NCI-H187 treated with DMSO at 0.1 percent for 48 hours (cell line): ENCODE results near the gene MLC1.

Experiments used
- DNase-seq: peaks from one replicate; lab custom pipeline; 2025; lab: John Stamatoyannopoulos, UW

MLC1 gene

DNA sequence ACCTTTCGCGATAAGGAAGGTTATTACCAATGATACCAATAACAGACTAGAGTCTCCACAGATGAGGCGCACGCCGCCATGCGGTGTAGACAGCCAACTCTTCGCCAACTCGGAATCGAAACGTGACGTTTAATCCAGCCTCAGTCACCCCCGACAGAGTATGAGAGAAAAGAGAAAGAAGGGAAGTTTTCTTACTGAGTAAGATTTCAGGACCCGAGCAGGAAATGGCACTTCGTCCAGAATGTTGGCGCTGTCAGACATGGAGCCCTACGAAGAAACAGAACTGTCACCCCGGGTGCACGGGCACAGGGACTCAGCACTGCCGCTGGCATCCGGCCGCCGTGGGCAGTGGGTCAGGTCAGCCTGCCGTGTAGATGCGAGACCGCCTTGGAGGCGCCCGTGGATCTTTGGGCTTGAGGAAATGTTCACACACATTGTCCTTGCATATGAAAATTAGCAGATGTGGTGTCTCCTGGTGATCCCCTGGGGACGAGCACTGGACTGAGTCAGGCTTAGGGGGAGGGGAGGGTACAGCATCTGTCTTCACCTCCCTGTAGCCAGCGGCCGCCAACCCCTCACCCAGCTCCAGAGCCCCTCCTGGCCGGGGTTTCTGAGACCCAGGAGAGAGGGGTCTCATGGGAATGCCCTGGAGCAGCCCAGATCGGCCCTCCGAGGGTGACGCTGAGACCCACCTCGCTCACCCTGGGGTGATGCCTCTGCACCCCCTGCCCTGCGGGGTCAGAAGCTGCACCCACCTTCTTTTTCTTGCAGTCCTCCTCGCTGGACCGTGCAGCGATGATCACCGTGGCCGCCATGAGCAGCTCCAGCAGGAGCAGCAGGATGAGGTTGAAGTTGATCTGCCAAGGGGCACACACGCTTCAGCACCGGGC, 8.3 kb downstream of the MLC1 start:
- DNase-seq = no peak

DNA sequence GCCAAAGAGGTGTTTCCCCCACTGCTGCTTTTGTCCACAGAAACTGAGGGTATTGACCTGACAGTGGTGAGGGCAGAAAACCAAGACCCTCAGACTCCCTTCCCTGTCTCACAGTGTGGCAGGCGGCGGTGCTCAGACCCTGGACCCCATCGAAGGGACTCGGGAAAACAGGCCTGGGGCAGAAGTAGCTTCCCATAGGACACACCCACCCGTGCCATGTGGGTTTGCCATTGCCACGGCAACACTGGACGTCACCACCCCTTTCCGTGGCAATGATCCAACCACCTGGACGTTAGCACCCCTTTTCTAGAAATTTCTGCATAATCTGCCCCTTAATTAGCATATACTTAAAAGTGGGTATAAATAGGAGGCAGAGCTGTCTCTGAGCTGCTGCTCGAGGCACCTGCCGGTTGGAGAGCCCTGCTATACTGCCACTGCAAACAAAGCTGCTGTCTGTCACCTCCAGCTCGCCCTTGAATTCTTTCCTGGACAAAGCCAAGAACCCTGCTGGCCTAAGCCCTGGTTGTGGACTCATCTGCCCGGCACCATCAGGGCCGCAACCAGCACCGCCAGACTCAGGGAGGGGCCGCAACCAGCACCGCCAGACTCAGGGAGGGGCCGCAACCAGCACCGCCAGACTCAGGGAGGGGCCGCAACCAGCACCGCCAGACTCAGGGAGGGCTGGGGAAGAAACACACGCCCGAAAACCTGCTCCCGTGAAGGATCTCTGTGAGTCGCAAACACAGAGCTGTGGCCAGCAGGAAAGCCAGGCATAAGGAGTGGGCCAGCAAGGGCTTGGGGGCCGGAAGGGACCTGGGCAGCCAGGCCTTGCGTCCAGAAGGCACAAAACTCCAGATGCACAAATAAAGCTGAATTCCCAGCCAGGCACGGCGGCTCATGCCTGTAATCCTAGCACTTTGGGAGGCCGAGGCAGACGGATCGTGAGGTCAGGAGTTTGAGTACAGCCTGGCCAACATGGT, 10.4 kb downstream of the MLC1 start:
- no peak for DNase-seq

DNA sequence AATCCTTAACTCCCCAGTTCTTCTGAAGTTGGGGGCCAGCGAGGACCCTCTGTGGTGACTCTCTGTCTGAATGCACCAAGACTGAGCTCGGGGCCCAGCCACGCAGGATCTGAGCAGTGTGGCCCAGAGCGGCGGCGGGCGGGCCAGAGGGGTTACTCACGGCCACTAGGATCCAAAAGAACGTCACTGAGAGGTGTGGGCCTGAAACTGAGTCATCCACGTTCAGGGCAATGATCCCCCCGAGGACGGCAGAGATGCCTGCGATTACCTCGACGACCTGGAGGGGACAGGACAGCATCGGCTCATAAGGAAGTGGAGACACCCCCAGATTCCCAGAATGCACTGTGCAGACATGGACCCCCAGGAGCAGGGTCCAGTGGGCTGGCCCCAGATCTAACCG, 11.2 kb downstream of the MLC1 start:
- no peak for DNase-seq

DNA sequence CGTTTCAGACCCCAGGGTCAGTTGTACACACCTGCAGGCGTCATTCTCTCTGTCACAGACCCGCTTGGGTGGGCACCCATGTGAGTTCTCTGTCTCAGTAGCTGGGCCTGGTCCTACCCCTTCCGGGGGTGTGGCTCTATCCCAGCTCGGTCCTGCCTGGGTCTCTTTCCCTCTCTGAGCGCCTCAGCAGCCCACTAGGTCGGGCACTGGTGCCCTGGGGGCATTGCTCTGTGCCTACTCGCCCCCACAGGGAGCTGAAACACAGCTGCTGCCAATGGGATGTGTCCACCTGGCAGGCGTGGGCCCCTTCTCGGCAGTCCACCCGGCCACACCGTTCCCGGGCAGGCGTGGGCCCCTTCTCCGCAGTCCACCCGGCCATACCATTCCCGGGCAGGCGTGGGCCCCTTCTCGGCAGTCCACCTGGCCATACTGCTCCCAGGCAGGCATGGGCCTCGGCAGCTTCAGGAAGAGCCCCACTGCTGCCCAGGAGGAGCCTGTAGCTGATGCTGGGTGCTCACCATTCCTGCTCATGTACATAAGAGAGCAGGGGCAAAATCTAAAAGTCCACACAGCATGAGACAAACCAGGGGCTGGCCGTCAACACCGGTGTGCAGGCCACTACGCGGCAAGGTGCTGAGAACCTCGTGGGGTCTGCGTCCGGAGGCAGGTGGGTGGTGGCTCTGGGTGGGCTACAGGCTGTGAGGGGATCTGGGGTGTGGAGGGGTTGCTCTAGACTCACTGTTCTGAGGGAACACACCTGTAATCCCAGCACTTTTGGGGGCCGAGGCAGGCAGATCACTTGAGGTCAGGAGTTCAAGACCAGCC, 12.3 kb downstream of the MLC1 start:
- no peak for DNase-seq

DNA sequence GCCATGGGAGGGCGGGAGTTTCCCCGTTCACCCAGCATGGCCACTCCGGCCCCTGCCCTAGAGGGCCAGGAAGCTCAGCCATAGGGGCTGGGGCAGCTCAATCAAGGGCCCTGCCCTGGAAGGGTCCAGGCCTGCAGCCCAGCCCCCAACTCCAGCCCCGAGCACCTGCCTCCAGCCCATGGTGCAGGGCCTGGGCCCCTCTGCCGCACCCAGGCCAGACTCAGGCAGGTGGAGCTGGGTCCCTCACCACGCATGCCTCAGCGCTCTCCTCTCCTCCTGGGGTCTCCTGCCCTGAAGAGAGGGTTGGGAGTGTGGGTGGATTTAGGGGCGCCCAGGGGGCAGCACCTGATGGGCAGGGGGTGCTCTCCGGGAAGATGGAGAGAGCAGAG, 13.1 kb downstream of the MLC1 start:
- DNase-seq = no peak

DNA sequence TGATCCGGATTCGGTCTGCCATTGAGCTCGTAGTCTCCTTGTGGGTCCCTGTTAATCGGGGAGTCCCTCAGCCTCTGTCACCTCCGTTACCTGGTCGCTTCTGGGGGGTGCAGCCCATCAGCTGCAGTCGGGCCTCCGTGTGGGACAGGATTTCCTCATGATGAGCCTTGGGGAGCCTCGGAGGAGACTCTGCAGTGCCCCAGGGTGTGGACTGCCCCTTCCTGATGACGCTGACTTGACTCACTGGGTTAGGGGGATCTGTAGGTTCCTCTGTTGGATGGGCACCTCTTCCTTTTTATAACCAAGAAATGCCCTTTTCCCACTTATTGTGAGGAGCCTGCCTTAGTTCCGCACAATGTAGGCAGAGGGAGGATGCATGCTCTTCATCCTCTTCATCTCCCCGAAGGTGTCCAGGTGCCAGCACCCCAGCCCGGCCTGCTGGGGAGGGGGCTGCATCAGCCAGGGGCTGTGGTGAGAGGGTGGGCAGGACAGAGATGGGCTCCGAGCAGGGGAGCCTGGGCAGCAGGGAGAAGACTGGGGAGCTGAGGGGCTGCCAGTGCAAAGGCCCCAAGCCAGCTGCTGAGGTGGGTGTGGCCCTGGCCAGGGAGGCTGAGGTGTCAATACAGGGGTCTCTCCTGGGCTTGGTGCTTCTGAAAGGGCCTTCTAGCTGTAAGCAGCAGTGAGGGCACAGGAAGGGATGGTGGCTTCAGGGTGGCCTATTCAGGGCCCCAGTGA, 13.6 kb downstream of the MLC1 start:
- no peak for DNase-seq

DNA sequence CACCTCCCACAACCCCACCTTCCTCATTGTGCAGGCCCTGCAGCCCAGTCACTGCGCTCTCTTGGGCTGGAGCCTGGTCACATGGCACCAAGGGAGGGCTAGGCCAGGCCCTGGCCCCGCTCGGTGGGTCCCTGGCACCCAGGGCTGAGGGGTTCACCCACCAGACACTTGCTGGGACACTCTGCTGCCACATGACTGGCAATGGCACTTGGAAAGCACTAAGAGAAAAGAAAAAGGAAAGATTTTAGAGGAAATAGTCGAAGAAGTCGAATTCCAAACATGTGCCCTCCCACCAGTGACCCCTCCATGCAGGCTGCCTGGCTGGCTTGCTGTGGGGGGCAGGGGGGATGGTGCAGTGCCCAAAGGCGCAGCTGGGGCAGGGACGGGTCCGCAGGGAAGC, 14.9 kb downstream of the MLC1 start:
- DNase-seq = no peak

DNA sequence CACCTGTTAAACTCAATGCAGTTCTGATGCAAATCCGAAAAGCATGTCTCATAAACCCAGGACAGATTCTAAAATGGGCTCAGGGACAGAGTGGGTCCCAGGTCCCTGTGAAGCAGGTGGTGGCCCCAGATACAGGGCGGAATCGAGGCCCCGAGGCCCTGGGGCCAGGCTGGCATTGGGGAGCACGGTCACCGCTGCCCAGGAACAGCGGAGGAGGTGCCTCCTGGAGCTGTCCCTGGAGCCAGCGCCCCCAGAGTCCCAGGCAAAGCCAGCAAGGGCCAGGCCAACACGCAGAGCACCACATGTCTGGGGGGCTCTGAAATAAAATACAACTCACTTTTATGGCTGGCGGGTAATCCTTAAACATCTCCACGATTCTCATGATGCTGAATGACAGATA, 17.1 kb downstream of the MLC1 start:
- no peak for DNase-seq

DNA sequence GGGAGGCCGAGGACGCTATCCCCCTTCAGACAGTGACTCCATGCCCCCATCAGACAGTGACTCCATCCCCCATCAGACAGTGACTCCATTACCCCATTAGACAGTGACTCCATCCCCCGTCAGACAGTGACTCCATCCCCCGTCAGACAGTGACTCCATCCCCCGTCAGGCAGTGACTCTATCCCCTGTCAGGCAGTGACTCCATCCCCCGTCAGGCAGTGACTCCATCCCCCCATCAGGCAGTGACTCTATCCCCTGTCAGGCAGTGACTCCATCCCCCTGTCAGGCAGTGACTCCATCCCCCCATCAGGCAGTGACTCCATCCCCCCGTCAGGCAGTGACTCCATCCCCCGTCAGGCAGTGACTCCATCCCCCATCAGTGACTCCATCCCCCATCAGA, 18.0 kb downstream of the MLC1 start:
- DNase-seq = no peak

DNA sequence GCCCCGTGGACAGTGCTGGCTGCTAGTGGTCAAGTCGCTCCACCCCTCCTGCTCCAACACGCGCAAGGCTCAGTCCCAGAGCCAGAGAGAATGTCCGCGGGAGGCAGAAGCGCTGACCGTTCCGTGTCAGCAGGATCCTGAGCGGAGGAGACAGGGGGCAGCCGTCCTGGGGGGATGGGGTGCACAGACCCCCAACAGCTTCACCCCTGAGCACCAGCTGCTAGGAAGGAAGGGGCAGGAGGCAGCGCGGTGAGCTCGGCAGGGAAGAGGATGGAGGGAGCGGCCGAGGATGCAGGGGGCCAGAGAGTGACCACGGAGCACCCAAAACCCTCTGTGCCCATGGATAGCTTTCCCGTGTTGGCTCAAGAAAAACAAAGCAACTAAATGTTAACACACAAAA, 20.8 kb downstream of the MLC1 start:
- no peak for DNase-seq

DNA sequence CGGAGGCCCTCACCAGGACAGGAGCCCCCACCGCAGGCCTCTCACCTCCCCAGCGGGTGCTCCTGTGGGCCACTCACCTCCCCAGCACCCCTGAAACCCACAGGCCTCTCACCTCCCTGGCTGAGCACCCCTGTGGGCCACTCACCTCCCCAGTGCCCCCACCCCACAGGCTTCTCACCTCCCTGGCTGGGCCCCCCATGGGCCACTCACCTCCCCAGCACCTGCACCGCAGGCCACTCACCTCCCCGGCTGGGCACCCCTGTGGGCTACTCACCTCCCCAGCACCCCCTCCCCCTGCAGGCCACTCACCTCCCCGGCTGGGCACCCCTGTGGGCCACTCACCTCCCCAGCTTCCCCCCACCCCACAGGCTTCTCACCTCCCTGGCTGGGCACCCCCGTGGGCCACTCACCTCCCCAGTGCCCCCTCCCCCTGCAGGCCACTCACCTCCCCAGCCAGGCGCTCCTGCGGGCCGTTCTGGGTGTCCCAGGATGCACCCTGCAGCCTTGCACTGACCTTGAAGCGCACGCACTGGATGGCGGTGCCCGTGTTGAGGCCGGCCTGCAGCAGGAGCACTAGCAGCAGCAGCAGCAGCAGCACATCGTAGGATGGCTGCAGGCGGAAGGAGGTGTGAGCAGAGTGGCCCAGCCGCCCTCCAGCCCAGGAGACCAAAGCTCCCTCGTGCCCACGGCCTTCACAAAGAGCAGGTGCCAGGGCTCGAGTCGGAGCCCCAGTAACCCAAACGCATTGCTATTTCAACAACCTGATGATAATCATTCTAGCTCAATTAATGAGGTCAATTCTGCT, 21.4 kb downstream of the MLC1 start:
- DNase-seq = no peak

DNA sequence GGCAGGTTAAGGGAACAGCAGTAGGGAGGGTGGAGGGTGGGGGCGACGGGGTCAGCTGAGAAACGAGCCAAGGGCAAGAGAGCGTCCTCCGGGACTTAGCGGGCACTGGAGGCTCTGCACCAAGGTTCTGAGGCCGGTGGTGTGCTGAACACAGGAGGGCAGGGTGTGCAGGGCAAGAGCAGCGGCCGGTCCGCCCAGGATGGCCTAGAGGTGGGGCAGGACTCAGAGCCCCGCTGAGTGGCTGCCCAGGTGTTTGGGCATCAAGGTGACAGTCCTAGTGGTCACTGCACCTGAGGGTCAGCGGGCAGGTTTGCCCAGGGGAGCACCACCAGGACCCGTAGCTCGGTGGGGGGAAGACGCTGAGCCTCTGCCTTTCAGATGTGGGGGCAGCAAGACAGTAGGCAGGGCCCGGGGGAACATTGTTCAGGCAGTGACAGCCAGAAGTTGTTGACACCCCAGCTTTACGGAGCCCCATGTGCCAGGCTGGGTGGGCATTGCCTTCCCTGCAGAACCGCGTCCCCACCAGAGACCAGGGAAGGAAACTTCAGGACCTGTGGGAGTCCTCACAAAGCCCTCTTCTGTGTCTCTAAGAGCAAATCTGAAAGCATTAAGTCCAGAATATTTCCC, 22.6 kb downstream of the MLC1 start:
- DNase-seq = no peak

DNA sequence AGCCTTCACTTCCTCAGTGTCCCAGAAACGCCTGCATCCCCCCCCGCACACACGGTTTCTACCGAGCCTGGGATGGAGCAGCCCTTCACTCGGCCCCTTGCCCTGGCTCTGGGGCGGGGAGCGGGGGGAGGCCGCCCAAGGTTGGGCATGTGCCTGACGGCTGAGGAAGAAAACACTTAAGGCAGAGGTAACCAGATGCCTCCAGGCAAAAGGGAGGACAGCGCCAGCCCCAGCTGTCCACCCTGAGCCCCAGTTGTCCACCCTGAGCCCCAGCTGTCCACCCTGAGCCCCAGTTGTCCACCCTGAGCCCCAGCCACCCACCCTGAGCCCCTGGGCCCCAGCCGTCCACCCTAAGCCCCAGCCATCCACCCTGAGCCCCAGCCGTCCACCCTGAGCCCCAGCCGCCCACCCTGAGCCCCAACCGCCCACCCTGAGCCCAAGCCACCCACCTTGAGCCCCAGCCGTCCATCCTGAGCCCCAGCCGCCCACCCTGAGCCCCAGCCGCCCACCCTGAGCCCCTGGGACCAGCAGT, 23.3 kb downstream of the MLC1 start:
- DNase-seq = no peak

DNA sequence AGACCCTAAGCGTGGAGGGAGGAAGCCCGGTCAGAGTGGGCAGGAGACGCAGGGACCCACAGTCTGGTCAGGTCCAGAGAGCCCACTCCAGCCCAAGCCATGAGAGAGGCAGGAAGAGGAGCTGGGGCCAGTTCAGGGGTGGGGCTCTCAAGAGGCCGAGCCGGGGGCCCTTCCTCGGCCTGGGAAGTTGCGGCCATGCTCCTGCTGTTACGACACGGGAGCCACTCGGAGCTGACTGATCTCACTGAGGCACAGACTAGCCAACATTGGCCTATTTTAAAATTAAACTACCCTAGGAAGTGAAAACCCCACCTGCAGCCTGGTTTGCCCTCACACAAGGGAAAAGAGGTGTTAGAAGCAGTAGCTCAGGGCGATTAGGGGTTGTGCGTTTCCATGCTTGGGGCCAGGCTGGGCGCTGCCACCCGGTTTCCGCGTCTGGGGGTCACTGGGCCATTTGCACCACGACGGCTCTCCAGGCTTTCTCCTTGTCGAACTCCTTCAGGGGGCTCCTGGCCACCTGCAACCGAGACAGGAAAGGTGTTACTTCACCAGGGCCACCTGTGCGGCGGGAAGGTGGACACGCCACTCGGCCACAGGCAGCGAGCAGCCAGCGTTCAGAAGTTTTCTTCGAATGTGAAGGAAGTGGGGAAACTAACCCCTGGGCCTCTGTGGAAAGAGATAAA, 23.9 kb downstream of the MLC1 start:
- DNase-seq = no peak

DNA sequence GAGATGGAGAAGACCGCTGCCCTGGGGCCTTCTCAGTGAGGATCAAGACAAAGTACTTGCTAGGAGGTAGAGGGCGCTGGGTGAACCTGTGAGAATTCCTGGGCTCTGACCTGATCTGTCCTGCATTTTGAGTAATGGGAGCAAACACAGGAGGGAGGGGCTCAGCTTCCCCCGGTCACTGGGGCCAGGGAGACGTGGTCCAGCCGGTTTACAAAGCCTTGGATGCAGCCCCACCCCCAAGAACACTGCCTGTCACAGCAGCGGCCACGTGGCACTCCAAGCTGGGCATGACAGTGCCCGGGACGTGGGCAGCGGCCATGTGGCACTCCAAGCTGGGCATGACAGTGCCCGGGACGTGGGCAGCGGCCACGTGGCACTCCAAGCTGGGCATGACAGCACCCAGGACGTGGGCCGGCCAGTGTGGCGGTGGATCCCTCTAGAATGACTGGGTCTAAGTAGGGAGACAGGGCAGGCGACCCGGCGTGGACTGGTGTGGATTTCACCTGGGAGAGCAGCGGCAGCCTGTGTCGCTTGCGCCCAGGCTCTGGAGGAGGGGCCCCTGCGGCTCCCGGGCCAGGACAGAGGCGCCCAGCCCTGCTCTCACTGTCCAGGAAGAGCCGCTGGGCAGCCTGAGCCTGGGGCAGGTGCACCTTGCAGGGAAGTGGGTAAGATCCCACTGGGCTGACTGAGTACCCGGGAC, 24.6 kb downstream of the MLC1 start:
- no peak for DNase-seq

DNA sequence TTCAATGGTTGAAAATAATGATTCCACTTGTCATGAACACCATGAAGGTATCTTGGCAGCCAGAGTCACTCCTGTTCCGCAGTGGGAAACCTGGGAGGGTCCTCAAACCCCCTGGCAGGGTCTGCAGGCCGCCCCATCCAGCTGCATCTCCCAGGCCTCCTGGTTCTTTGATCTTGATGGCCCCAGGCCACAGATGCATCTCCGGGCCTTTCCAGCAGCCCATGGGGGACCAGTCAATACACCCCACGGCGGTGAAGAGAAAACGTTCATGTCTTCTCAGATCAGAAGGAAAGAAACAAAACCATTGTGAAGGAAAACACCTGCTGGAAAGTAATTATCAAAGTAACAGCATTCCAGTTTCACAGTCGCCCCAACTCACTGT, 25.4 kb downstream of the MLC1 start:
- DNase-seq = no peak

DNA sequence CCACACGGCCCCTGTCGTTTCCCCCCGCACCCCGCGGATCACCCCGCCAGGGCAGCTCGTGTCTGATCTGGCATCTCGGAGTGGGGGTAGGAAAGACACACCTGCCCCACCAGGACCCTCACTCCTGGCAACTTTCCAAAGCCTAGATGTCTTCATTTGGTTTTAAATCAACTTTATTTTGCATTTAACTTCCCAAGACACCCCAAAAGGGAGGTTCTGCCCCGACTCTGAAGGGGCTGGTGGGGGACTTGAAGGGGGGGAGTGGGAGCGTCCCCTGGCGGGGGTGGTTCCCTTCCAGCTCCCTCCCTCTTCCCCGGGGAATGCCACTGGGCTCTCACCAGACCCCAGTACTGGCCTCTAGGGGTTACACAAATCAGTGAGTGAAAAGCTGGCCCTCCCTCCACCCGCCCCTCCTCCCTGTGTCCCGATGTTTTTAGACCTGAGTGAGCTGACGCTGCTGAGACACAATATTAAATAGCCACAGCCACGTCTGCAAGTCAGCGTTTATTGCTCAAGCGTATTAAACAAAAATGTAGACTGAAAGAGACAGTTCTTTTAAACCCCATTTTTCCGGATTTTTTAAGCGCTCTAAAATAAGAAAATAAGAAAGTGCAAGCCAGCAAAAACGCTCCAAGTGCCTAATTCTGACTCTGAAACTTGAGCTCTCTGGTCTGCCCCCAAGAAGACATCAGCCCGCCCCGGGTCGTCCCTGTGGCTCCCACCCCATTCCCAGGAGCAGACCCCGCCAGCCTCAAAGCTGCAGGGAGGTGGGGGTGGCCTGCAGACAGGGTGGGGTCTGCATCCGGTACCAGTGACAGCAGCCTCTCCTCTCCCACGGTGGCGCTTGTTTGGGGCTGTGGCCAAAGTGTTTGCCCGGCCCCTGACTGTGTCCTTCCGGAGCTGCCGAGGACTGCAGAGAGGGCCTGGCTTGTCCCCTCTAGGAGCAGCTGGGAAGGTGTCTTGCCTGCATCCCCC, 26.0 kb downstream of the MLC1 start:
- no peak for DNase-seq
